Adrenal gland (tissue), 12 donors: ENCODE data around the gene KDM4B. TPM values are rescaled to one million over a fixed set of nuclear protein-coding genes. Genes with fewer than 3 reads are reported as not detected.

Experiments used
- DNase-seq, 7 donors: peaks; one replicate each; pipeline ENCODE4 v3.0.0-alpha.2; 2019 to 2020
- H3K27ac ChIP-seq, 5 donors: fragments of 200-600 bp; sonication (generic) in 4 of 5; 1 replicate in 3 of 5; 2 replicates in 2 of 5; pipeline versions ENCODE4 v1.5.1 to v1.8.0; 2016 to 2020; ENCODE audit warnings: mild to moderate bottlenecking in 1 of 5
- H3K27me3 ChIP-seq: fragments of 200-600 bp; 2 replicates; pipeline ENCODE4 v1.8.0; 2021
- H3K36me3 ChIP-seq, 2 donors: fragments of 200-600 bp; replicated peaks in 1 of 2; 1 replicate in 1 of 2; 2 replicates in 1 of 2; pipeline versions ENCODE4 v1.5.1 to v1.8.0; 2018 to 2022
- H3K4me1 ChIP-seq, 2 donors: fragments of 200-600 bp; replicated peaks in 1 of 2; 1 replicate in 1 of 2; 2 replicates in 1 of 2; pipeline versions ENCODE4 v1.5.1 to v1.8.0; 2018 to 2021
- H3K4me3 ChIP-seq, 4 donors: fragments of 200-600 bp; sonication (generic) in 3 of 4; one replicate each; pipeline ENCODE4 v1.5.1; 2016 to 2018
- H3K9me3 ChIP-seq, 3 donors: fragments of 200-600 bp; sonication (generic) in 1 of 3; replicated peaks in 1 of 3; 1 replicate in 2 of 3; 2 replicates in 1 of 3; pipeline versions ENCODE4 v1.5.1 to v1.8.0; 2016 to 2021
- POLR2A ChIP-seq, 2 donors: fragments of 450-650 bp; IDR thresholded peaks; one replicate each; pipeline ENCODE4 v1.6.1; 2017; ENCODE audit warnings: antibody characterized with exemption in 2 of 2, mild to moderate bottlenecking in 2 of 2, moderate library complexity in 1 of 2
- WGBS, 4 donors: extraction: QIAGEN DNeasy Blood & Tissue Kit in 2 of 4; methylation state at CpG; one replicate each; pipeline versions ENCODE4 v1.1.5 to v1.1.7; 2013 to 2017; 5-methylcytosine and 5-hydroxymethylcytosine counted together
- intact Hi-C, 2 donors: fragments of 100-400 bp; cut with DNase I; formaldehyde crosslinking; loops; one replicate each; pipeline versions ENCODE4 v1.14.1 to v1.15.0; 2022 to 2023
- polyA plus RNA-seq, 3 donors: library from polyadenylated mRNA; stranded (reverse); fragments of 200-250 nt in 2 of 3; fragments of 350-450 nt in 1 of 3; fragmentation: Illumina TruSeq in 1 of 3; extraction: RNeasy Lipid Tissue Mini Kit (QIAGEN cat#74804) in 1 of 3; gene quantifications; one replicate each; pipeline ENCODE4 v1.2.3, GENCODE V29; 2013 to 2014
- total RNA-seq, 9 donors: library from RNA; depleted of rRNA in 4 of 9; stranded (reverse); fragments of >200 nt in 4 of 9; fragments of 120-200 nt in 1 of 9; fragmentation: NEBNext Ultra II Directional in 1 of 9; extraction: Animal tissue kit (Norgen Biotek cat#: 25700) in 1 of 9; gene quantifications; one replicate each; pipeline versions ENCODE4 v1.1.0 to v1.2.4, GENCODE V29; 2013 to 2023
- TF ChIP-seq, protein P1 (sequence below), 6 experiments: fragments of 450-650 bp in 4 of 6; fragments of 200-600 bp in 2 of 6; sonication (generic) in 1 of 6; IDR thresholded peaks; 1 replicate in 5 of 6; 2 replicates in 1 of 6; pipeline versions ENCODE4 v1.5.1 to v1.8.0; 2016 to 2021; ENCODE audit warnings: antibody characterized with exemption in 6 of 6, mild to moderate bottlenecking in 2 of 6, moderate library complexity in 1 of 6
- donor health status: healthy with polysubstance abuse.
- donor health status: Bipolar disorder and iron deficiency.
- donor health status: DM: yes; HTN: yes; CAD: no.
- donor health status: DM: no; HTN: no; CAD: no.
- donor health status: DM: no; HTN: no; CAD: no.
- donor health status: DM: yes; HTN: yes; CAD: no.

KDM4B gene
- total and polyA plus RNA-seq, 12 donors = 9.8 to 65.1 (median 39.9) TPM

DNA sequence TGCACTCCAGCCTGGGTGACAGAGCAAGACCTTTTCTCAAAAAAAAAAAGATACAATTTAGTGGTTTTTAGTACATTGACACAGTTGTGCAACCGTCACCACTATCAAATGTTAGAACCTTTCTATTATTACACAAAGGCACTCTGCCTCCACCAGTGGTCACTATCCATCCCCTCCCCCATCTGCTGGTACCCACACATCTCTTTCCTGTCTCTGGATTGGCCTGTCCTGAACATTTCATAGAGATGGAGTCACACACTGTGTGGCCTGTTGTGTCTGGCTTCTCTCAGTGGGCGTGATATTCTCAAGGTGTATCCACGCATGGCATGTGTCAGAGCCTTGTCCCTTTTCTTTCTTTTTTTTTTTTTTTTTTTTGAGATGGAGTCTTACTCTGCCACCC lies 11.2 kb downstream of the KDM4B start:
- Histone ChIP-seq H3K4me1 (peaks cover 25 to 53% of the 10 kb centered on the region in 2 donors), H3K27me3 (no peaks in the 10 kb centered on the region), H3K4me3 (no peak overlapping the region), H3K9me3 (no peaks in the 10 kb centered on the region), H3K27ac (no peak overlapping the region), H3K36me3 (no peaks in the 10 kb centered on the region)
- TF ChIP-seq POLR2A (IDR thresholded peaks at IDR 0.05) = no peak
- TF ChIP-seq, protein P1, sequence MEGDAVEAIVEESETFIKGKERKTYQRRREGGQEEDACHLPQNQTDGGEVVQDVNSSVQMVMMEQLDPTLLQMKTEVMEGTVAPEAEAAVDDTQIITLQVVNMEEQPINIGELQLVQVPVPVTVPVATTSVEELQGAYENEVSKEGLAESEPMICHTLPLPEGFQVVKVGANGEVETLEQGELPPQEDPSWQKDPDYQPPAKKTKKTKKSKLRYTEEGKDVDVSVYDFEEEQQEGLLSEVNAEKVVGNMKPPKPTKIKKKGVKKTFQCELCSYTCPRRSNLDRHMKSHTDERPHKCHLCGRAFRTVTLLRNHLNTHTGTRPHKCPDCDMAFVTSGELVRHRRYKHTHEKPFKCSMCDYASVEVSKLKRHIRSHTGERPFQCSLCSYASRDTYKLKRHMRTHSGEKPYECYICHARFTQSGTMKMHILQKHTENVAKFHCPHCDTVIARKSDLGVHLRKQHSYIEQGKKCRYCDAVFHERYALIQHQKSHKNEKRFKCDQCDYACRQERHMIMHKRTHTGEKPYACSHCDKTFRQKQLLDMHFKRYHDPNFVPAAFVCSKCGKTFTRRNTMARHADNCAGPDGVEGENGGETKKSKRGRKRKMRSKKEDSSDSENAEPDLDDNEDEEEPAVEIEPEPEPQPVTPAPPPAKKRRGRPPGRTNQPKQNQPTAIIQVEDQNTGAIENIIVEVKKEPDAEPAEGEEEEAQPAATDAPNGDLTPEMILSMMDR (IDR thresholded peaks at IDR 0.05) = no peak
- 76 to 84% (median 81%) methylated on average over 3 of the region's 3 CpGs for WGBS, 4 donors
- intact Hi-C loops = no loop called here
- no peak for DNase-seq

DNA sequence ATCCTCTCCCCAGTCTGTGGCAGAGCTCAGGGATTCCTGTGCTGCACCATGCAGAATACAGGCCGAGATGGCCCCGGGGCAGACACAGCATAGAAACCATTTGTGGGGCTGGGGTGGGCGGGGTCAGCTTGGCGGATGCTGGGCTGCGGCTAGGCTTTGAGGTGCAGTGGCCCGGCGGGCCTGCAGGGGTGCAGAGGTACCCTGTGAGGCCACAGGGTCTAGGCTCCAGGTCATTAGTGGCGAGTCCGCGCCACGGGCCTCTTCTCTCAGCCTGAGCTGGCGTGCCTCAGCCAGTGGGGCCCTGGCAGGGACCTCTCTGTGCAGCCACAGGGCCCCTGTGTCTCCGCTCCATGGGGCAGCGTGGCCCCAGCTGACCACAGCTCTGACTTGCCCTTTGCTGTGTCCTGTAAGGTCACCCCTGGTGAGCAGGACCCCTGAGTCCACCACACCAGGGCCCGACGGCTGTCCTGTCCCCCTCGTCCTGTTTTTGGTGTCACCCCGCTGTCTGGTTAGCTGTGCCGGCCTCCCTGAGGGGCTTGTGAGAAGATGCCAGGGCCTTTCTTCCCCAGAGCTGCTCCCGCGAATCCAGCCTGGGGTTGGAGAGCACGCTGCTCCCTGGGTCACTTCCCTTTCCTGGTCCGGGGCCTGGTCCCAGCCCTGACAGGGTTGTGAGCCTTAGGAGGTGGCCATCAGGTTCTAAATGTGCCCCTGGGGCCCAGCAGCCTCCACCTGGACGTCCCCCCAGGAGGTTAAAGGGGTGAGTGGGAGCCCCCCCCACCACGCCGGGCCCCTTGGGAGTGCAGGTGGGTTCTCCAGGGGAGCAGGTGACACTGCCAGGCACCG lies 12.1 kb downstream of the KDM4B start:
- intact Hi-C loops = no loop called here
- H3K4me1 ChIP-seq = peaks cover 19 to 43% of the 10 kb centered on the region in 2 donors
- H3K9me3 ChIP-seq = no peaks in the 10 kb centered on the region
- no peak overlapping the region for H3K4me3 ChIP-seq
- H3K27me3 ChIP-seq = no peaks in the 10 kb centered on the region
- H3K36me3 ChIP-seq = no peaks in the 10 kb centered on the region
- no peak overlapping the region for H3K27ac ChIP-seq
- TF ChIP-seq POLR2A (IDR thresholded peaks at IDR 0.05) = no peak
- TF ChIP-seq, protein P1 (IDR thresholded peaks at IDR 0.05) = no peak
- DNase-seq = no peak
- 76 to 85% (median 84%) methylated on average over 9 to 26 of the region's 27 CpGs for WGBS, 4 donors

DNA sequence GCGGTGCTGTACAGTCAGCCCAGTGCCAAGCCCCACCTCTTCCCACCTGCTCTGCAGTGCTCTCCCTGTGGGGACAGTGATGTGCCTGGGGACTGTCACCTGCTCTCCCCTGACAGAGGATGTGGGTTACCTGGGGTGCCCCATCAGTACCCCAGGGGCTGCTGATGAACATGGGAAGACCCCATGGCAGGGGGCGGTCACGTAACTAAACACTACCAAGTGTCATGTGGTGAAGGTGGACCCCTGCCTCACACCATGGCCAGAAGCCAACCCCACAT lies 12.7 kb downstream of the KDM4B start:
- peaks cover 16 to 41% of the 10 kb centered on the region in 2 donors for H3K4me1 ChIP-seq
- no peak for DNase-seq
- WGBS, 4 donors = 40 to 92% (median 90%) methylated on average over 1 to 3 of the region's 3 CpGs
- no peak overlapping the region for H3K4me3 ChIP-seq
- intact Hi-C loops = no loop called here
- no peaks in the 10 kb centered on the region for H3K36me3 ChIP-seq
- no peak overlapping the region for H3K27ac ChIP-seq
- no peaks in the 10 kb centered on the region for H3K9me3 ChIP-seq
- TF ChIP-seq, protein P1 (IDR thresholded peaks at IDR 0.05) = no peak
- no peak for TF ChIP-seq POLR2A (IDR thresholded peaks at IDR 0.05)
- H3K27me3 ChIP-seq = no peaks in the 10 kb centered on the region

DNA sequence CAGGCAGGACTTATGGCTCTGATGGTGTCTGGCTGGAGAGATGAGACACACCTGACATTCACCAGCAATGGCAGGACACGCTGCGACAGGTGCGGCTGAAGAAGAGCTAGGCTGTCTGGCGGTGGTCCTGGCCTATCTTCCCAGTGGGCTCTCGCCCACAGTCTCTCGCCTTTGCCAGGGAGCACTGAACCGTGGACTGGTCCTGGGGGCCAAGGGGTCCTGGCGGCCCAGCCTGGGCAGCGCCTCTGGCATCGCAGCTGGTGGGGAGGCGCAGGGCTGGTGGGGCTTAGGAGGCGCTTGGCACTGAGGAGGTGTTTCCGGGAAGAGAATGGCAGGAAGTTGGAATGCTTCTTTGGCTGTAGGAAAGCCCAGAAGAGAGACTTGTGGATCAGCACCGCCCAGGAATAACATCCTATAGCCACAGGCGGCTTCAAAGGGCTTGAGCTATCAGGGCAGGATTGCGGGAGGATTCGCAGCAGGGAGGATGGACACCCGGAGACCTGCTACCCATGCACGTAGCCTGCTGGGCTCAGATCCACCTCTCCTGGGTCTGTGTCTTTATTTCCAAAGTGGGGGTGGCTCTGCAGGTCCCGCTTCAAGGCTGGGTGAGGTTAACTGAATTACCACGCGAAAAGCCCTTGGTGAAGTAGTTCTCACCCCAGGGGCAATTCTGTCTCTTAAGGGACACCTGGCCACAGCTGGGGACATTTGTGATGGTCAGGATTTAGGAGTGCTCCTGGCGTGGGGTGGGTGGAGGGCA lies 14.6 kb downstream of the KDM4B start:
- no peak for TF ChIP-seq POLR2A (IDR thresholded peaks at IDR 0.05)
- TF ChIP-seq, protein P1 (IDR thresholded peaks at IDR 0.05) = no peak
- WGBS, 4 donors = 85 to 99% (median 90%) methylated on average over 10 to 23 of the region's 23 CpGs
- DNase-seq = no peak
- Histone ChIP-seq H3K4me3 (no peak overlapping the region), H3K27ac (peak overlapping the region in 1 of 5 donors; percentile 22), H3K36me3 (no peaks in the 10 kb centered on the region), H3K27me3 (no peaks in the 10 kb centered on the region), H3K9me3 (no peaks in the 10 kb centered on the region), H3K4me1 (peaks cover 13 to 41% of the 10 kb centered on the region in 2 donors)
- intact Hi-C loops = no loop called here
